ENCODE results near the gene CALD1. TPM values are rescaled to one million over a fixed set of nuclear protein-coding genes. Genes with fewer than 3 reads are reported as not detected.

CALD1 gene
- total RNA-seq, 2 experiments from 2014 or later, result 0.33 TPM; not detected in 1

DNA sequence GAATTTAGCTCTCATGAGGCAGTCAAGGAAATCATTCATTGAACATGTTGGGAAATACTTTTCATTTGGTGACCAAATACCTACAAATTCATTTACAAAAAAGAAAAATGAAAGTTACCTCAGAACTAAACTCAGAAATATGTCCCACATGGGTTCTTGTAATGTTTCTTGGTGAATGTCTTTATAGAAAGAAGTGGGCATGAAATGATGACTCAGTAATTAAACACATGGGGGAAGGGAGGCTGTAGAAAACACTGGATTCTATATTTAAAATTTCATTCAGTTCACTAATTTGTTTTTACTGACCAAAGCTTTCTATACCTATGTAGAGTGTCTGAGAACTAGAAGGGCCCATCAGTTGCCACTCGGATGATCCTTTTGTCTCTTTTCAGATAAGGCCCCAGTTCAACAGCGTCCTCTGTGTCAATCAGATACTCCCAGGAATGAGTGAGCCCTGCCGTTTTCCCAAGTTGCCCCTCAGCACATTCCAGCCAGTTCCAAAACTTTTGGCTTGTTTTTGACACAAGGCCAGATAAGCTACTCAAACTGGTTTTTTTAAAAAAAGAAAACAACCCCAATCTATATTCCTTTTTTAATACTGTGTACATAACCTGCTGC lies 157.6 kb downstream of the CALD1 start:
- H3K27me3 Mint-ChIP-seq, result no peaks in the 10 kb centered on the region
- no peaks in the 10 kb centered on the region for H3K9me3 Mint-ChIP-seq
- no peak overlapping the region for H3K27ac Mint-ChIP-seq
- intact Hi-C loops (cut with DNase I, micrococcal nuclease), result loop anchor here in 1 of 2 experiments (5.0 kb wide), 1 partner anchor 75 kb away; no protein-coding TSS in a partner anchor
- no peak overlapping the region for H3K4me3 Mint-ChIP-seq
- peaks cover 10% of the 10 kb centered on the region for H3K4me1 Mint-ChIP-seq (ENCODE audit: low read depth)
- H3K9me3 ChIP-seq (ENCODE audit: control insufficient read depth in 1 of 2, insufficient read depth in 1 of 2, low read length in 2 of 2), result no peaks in the 10 kb centered on the region
- H3K4me3 ChIP-seq (ENCODE audit: low read length), result no peak overlapping the region
- DNase-seq (no peak), ATAC-seq (ENCODE audit: poor library complexity) (no peak)
- no peaks in the 10 kb centered on the region for H3K27me3 ChIP-seq (ENCODE audit: control insufficient read depth in 1 of 2, insufficient read depth in 2 of 2, low read length in 2 of 2)
- no peaks in the 10 kb centered on the region for H3K36me3 Mint-ChIP-seq (ENCODE audit: low read depth)
- TF ChIP-seq, protein P1, sequence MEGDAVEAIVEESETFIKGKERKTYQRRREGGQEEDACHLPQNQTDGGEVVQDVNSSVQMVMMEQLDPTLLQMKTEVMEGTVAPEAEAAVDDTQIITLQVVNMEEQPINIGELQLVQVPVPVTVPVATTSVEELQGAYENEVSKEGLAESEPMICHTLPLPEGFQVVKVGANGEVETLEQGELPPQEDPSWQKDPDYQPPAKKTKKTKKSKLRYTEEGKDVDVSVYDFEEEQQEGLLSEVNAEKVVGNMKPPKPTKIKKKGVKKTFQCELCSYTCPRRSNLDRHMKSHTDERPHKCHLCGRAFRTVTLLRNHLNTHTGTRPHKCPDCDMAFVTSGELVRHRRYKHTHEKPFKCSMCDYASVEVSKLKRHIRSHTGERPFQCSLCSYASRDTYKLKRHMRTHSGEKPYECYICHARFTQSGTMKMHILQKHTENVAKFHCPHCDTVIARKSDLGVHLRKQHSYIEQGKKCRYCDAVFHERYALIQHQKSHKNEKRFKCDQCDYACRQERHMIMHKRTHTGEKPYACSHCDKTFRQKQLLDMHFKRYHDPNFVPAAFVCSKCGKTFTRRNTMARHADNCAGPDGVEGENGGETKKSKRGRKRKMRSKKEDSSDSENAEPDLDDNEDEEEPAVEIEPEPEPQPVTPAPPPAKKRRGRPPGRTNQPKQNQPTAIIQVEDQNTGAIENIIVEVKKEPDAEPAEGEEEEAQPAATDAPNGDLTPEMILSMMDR (IDR thresholded peaks at IDR 0.05), result no peak
- POLR2A ChIA-PET, result no interaction called here
- no peaks in the 10 kb centered on the region for H3K36me3 ChIP-seq (ENCODE audit: insufficient read depth, low read length)
- peaks cover 3% of the 10 kb centered on the region for H3K4me1 ChIP-seq (ENCODE audit: insufficient read depth, low read length)
- CTCF ChIA-PET, result no interaction called here
- no peak overlapping the region for H3K27ac ChIP-seq (ENCODE audit: low read depth in 1 of 2, low read length in 2 of 2)

DNA sequence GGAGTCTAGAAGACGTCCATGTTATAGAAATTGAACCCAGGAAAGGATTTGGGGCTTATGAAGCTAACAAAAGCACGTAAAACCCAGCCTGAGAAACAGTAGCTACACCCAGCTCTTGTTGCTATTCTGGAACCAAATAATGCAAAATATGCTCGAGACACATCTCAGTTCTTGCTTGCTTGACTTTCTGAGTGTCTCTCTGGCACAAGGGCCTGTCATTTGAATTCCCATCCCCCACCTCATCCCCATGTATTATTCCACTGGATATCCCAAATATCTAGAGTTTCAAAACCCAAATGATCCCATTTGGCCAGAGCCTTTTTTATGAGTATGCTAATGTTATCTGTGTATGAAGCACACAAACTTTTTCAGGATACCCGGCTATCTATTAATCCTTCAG lies 158.7 kb downstream of the CALD1 start:
- Mint-ChIP-seq H3K4me1 (ENCODE audit: low read depth) (peaks cover 5% of the 10 kb centered on the region), H3K27ac (no peak overlapping the region), H3K36me3 (ENCODE audit: low read depth) (no peaks in the 10 kb centered on the region), H3K27me3 (no peaks in the 10 kb centered on the region), H3K4me3 (no peak overlapping the region), H3K9me3 (no peaks in the 10 kb centered on the region)
- DNase-seq (no peak), ATAC-seq (ENCODE audit: poor library complexity) (no peak)
- ChIA-PET CTCF (no interaction called here), POLR2A (no interaction called here)
- no peaks in the 10 kb centered on the region for H3K27me3 ChIP-seq (ENCODE audit: control insufficient read depth in 1 of 2, insufficient read depth in 2 of 2, low read length in 2 of 2)
- no peaks in the 10 kb centered on the region for H3K36me3 ChIP-seq (ENCODE audit: insufficient read depth, low read length)
- no peaks in the 10 kb centered on the region for H3K9me3 ChIP-seq (ENCODE audit: control insufficient read depth in 1 of 2, insufficient read depth in 1 of 2, low read length in 2 of 2)
- H3K4me1 ChIP-seq (ENCODE audit: insufficient read depth, low read length), result no peaks in the 10 kb centered on the region
- H3K4me3 ChIP-seq (ENCODE audit: low read length), result no peak overlapping the region
- intact Hi-C loops (cut with DNase I, micrococcal nuclease), result loop anchor here in 1 of 2 experiments (5.0 kb wide), 1 partner anchor 76 kb away; no protein-coding TSS in a partner anchor
- TF ChIP-seq, protein P1 (IDR thresholded peaks at IDR 0.05), result no peak
- H3K27ac ChIP-seq (ENCODE audit: low read depth in 1 of 2, low read length in 2 of 2), result no peak overlapping the region

DNA sequence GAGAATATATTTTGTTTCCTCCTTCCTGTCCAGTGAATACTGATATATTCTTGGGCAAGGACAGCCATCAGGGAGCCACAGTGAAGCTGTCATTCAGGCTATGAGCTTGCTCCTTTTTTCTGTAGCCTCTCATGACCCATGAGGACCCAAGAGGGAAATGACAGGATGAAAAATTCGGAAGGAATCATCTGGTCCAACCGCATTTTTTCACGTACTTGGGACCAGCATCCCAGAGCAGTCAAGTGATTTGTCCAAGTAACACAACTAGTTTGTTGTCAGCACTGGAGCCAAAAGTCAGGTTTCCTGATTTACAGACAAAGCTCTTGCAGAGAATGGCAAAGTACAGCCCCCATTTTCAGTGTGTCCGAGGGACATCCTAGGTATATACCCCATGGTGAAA lies 159.7 kb downstream of the CALD1 start:
- DNase-seq (no peak), ATAC-seq (ENCODE audit: poor library complexity) (no peak)
- Mint-ChIP-seq H3K9me3 (no peaks in the 10 kb centered on the region), H3K4me1 (ENCODE audit: low read depth) (no peaks in the 10 kb centered on the region), H3K4me3 (no peak overlapping the region), H3K27me3 (no peaks in the 10 kb centered on the region), H3K36me3 (ENCODE audit: low read depth) (no peaks in the 10 kb centered on the region), H3K27ac (no peak overlapping the region)
- intact Hi-C loops (cut with DNase I, micrococcal nuclease), result loop anchor here in 1 of 2 experiments (5.0 kb wide), 1 partner anchor 77 kb away; no protein-coding TSS in a partner anchor
- Histone ChIP-seq H3K4me1 (ENCODE audit: insufficient read depth, low read length) (no peaks in the 10 kb centered on the region), H3K27me3 (ENCODE audit: control insufficient read depth in 1 of 2, insufficient read depth in 2 of 2, low read length in 2 of 2) (no peaks in the 10 kb centered on the region), H3K9me3 (ENCODE audit: control insufficient read depth in 1 of 2, insufficient read depth in 1 of 2, low read length in 2 of 2) (no peaks in the 10 kb centered on the region), H3K4me3 (ENCODE audit: low read length) (no peak overlapping the region), H3K27ac (ENCODE audit: low read depth in 1 of 2, low read length in 2 of 2) (no peak overlapping the region), H3K36me3 (ENCODE audit: insufficient read depth, low read length) (no peaks in the 10 kb centered on the region)
- TF ChIP-seq, protein P1 (IDR thresholded peaks at IDR 0.05), result no peak
- POLR2A ChIA-PET, result no interaction called here
- CTCF ChIA-PET, result no interaction called here
